HepG2 (cell line): Measurements from ENCODE around the gene SCAI.

Experiments used
- FOSL2 ChIP-seq: sonication (generic); formaldehyde crosslinking; IDR thresholded peaks from 2 replicates; pipeline ENCODE4 v1.4.0; 2020; ENCODE audit warnings: missing genetic modification reagents
- NFRKB ChIP-seq: fragments of 450-650 bp; IDR thresholded peaks from 2 replicates; pipeline ENCODE4 v1.6.1; 2017
- ZNF441 ChIP-seq: sonication (generic); formaldehyde crosslinking; IDR thresholded peaks from 2 replicates; pipeline ENCODE4 v1.7.0; 2021; ENCODE audit warnings: missing genetic modification reagents, borderline replicate concordance

GRCh38 chr9:125183054-125183453 lies 39.7 kb upstream of the SCAI start:
- no peak for TF ChIP-seq ZNF441 (CRISPR knock-in tag)
- no peak for TF ChIP-seq NFRKB
- TF ChIP-seq FOSL2 (CRISPR knock-in tag), result no peak
